ENCODE data around the gene CPEB2. TPM values are rescaled to one million over a fixed set of nuclear protein-coding genes. Genes with fewer than 3 reads are reported as not detected.

The CPEB2 gene
- total and polyA plus RNA-seq, 12 donors = 3.2 to 15.8 (median 8.7) TPM

DNA sequence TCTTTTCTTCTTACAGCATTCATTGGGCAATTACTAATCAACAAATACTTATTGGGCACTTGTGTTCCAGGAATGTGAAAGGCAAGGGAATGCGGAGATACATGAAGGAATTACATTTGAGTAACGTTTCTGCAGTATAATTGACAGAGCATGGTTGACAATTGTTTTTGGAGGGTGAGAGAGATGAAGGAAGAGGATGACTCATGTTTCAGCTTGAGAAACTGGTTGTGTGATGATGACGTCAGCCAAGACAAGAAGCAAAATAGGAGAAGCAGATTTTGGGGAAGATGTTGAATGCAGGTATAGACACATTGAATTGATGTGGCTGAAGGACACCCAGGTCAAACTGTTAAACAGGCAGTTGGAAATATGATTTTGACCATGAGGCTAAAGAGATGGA is 8.0 kb upstream of the CPEB2 start:
- no peaks in the 10 kb centered on the region for H3K9me3 ChIP-seq (replicated peaks in 1 of 3)
- intact Hi-C loops (cut with DNase I) = loop anchor here in 1 of 2 donors (10.0 kb wide), 1 partner anchor 129 kb away; no protein-coding TSS in a partner anchor
- no peak overlapping the region for H3K27ac ChIP-seq
- H3K36me3 ChIP-seq (replicated peaks in 1 of 2) = no peaks in the 10 kb centered on the region
- H3K27me3 ChIP-seq = no peaks in the 10 kb centered on the region
- H3K4me1 ChIP-seq (replicated peaks in 1 of 2) = no peaks in the 10 kb centered on the region
- H3K4me3 ChIP-seq = no peak overlapping the region
- no peak for DNase-seq
- TF ChIP-seq, protein P1, sequence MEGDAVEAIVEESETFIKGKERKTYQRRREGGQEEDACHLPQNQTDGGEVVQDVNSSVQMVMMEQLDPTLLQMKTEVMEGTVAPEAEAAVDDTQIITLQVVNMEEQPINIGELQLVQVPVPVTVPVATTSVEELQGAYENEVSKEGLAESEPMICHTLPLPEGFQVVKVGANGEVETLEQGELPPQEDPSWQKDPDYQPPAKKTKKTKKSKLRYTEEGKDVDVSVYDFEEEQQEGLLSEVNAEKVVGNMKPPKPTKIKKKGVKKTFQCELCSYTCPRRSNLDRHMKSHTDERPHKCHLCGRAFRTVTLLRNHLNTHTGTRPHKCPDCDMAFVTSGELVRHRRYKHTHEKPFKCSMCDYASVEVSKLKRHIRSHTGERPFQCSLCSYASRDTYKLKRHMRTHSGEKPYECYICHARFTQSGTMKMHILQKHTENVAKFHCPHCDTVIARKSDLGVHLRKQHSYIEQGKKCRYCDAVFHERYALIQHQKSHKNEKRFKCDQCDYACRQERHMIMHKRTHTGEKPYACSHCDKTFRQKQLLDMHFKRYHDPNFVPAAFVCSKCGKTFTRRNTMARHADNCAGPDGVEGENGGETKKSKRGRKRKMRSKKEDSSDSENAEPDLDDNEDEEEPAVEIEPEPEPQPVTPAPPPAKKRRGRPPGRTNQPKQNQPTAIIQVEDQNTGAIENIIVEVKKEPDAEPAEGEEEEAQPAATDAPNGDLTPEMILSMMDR (IDR thresholded peaks at IDR 0.05) = no peak
- 49 to 61% (median 54%) methylated on average over 3 of the region's 3 CpGs for WGBS, 4 donors

DNA sequence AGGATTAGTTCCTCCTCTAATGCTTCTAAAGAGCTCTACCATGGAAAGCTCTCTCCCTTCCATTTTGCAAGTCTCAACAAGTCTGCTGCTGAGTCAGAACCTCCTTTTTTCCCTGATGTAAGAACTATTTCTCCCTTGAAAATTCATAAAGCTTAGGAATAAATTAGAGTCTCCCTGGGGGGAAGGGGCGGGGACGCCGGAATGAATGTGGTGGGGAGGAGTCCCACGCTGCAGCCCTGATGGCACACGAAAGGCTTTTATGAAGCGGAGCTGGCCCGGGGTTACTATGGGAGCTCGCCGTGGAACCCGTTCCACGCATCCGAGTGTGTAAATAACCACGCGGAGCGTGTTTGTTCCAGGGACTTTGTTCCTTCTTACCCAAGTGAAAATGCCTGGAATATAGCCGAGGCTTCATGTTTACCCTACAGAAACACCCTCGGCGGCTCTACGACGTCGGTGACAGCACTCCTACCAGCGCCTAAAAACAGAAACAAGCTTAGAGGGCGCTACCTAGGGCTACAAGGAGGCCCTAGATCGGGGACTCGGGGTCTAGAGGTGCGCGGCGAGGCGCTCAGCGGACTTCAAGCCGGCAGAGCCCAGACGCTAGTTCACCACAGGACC is 923 bp upstream of the CPEB2 start:
- WGBS, 4 donors = 0 to 1% (median 1%) methylated on average over 27 to 32 of the region's 32 CpGs

DNA sequence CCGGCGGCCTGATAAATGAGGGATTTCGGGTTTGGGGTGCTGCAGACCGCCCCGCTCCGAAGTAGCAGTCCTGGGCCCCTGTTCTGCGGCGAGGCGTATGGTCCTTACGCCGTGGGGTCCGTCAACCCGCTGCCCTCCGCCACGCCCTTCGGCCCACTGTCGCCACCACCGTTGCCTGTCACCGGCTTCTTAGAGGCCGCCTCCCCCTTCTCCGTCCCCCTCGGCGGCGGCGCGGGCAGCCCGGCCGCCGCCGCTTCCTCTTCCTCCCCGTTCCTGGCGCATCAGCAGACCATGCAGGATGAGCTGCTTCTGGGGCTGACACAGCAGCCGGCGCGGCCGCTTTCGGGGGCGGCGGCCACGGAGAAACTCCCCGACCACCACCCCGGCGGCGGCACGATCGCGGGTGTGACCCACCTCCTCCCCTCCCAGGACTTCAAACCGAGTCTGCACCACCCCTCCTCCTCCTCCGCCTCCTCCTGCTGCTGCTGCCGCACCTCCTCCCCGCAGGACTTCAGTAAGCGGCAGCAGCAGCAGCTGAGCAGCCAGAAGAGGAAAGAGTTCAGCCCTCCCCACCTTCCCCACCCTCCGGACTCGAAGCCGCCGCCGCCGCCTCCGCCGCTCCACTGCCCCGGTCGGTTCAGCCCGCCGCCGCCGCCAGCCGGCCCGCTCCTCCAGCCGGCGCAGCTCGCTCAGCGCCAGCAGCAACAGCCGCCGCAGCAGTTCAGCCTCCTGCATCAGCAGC is 549 bp downstream of the CPEB2 start:
- no peaks in the 10 kb centered on the region for H3K27me3 ChIP-seq
- H3K36me3 ChIP-seq (replicated peaks in 1 of 2) = peaks cover 0 to 4% of the 10 kb centered on the region in 2 donors
- no peaks in the 10 kb centered on the region for H3K9me3 ChIP-seq (replicated peaks in 1 of 3)
- intact Hi-C loops (cut with DNase I) = loop anchor here in 1 of 2 donors (10.0 kb wide), 1 partner anchor 1348 kb away; no protein-coding TSS in a partner anchor
- H3K4me3 ChIP-seq = peak overlapping the region; percentile 65 to 93 (median 88)
- H3K27ac ChIP-seq = peak overlapping the region; percentile 91 to 100 (median 100)
- DNase-seq = peak; percentile 76 to 90 (median 84)
- peak; percentile 14 to 78 for TF ChIP-seq POLR2A (IDR thresholded peaks at IDR 0.05)
- TF ChIP-seq, protein P1 (IDR thresholded peaks at IDR 0.05) = no peak
- H3K4me1 ChIP-seq (replicated peaks in 1 of 2) = peaks cover 14 to 28% of the 10 kb centered on the region in 2 donors
- 0 to 1% (median 0%) methylated on average over 1 to 74 of the region's 74 CpGs for WGBS, 4 donors

More for the DNA sequence above, 923 bp upstream of the CPEB2 start:
- peak; percentile 79 to 92 (median 88) for DNase-seq
- no peaks in the 10 kb centered on the region for H3K36me3 ChIP-seq (replicated peaks in 1 of 2)
- H3K4me3 ChIP-seq = peak overlapping the region; percentile 71 to 93 (median 84)
- TF ChIP-seq, protein P1 (IDR thresholded peaks at IDR 0.05) = no peak
- peak; percentile 8 to 54 for TF ChIP-seq POLR2A (IDR thresholded peaks at IDR 0.05)
- H3K27me3 ChIP-seq = no peaks in the 10 kb centered on the region
- H3K27ac ChIP-seq = peak overlapping the region; percentile 91 to 100 (median 100)
- H3K9me3 ChIP-seq (replicated peaks in 1 of 3) = no peaks in the 10 kb centered on the region
- intact Hi-C loops (cut with DNase I) = loop anchor here in 1 of 2 donors (10.0 kb wide), 1 partner anchor 1347 kb away; no protein-coding TSS in a partner anchor
- H3K4me1 ChIP-seq (replicated peaks in 1 of 2) = peaks cover 11 to 17% of the 10 kb centered on the region in 2 donors

DNA sequence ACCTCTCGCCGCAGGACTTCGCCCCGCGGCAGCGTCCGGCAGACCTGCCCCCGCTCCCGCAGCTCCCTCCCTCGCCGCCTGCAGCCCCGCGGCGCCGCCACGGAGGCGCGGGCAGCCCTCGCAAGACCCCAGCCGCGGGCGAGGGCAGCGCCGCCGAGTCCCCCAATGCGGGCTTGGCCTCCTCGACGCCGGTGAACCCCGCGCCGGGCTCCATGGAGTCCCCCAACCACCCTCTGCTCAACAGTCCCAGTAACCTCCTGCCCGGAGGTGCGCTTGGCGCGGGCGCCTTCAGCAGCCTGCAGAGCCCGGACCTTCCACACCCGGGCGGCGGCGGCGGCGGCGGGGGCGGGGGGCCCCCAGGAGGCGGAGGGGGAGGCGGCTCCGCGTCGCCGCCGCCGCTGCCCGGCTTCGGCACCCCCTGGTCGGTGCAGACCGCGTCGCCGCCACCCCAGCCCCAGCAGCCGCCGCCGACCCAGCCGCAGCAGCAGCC is 1.2 kb downstream of the CPEB2 start:
- TF ChIP-seq, protein P1 (IDR thresholded peaks at IDR 0.05) = no peak
- no peak for TF ChIP-seq POLR2A (IDR thresholded peaks at IDR 0.05)
- H3K9me3 ChIP-seq (replicated peaks in 1 of 3) = no peaks in the 10 kb centered on the region
- H3K4me1 ChIP-seq (replicated peaks in 1 of 2) = peaks cover 14 to 33% of the 10 kb centered on the region in 2 donors
- peak overlapping the region; percentile 91 to 100 (median 100) for H3K27ac ChIP-seq
- DNase-seq = peak; percentile 61 to 78 (median 64)
- H3K36me3 ChIP-seq (replicated peaks in 1 of 2) = peaks cover 0 to 8% of the 10 kb centered on the region in 2 donors
- H3K27me3 ChIP-seq = no peaks in the 10 kb centered on the region
- intact Hi-C loops (cut with DNase I) = loop anchor here in 1 of 2 donors (10.0 kb wide), 1 partner anchor 1349 kb away; no protein-coding TSS in a partner anchor
- WGBS, 4 donors = 0 to 2% (median 1%) methylated on average over 22 to 65 of the region's 65 CpGs; no CpG with 5 or more reads in 1 of the 4 donors
- peak overlapping the region; percentile 65 to 93 (median 88) for H3K4me3 ChIP-seq

Measured in adrenal gland (tissue), 12 donors.